ENCODE results near the gene KIFC1.
"Not testable (repeated sequence)": the region's sequence is repeated elsewhere in the genome, so short reads cannot be mapped to it uniquely, and the experiment has no call there.

The KIFC1 gene

DNA sequence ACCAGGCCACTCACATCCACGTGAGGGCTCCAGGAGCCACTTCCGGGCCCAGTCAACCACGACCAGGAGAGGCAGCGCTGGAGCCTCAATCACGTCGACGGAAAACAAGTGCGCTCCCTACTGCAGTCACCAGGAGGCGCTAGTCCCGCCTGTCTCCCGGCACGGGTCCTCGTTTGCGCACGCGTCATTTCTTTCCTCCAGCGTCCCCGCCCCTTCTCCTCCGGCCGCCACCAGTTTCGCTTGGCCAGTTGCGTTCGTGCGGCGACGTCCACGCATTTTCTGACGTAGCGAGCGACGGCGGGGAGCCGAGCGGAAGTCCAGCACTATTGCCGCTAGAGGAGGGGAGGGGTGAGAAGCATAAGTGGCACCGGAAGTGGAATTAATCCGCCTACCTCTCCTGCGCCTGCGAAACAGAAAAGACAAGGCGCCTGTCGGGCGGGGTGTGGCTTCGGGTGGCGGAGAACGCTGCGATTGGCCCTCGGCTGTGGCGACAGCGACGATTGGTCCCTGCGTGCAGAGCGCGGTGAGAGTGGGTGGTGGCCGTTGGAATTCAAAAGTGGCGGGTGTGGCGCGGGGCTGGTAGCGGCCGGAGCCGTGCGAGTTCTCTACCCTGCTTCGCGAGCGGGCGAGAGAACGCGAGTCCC is at the start of gene KIFC1:
TSS of gene KIFC1 (plus strand) at position 546 of the 644 bp plus-strand sequence. CDS start 163 bp downstream, outside the sequence.
- peak; percentile 100 for DNase-seq

GRCh38 chr6:33343606-33343952 is 48.0 kb upstream of the KIFC1 start:
- not testable (repeated sequence) for DNase-seq

GRCh38 chr6:33343953-33344611 is 47.5 kb upstream of the KIFC1 start:
- no peak for DNase-seq

DNA sequence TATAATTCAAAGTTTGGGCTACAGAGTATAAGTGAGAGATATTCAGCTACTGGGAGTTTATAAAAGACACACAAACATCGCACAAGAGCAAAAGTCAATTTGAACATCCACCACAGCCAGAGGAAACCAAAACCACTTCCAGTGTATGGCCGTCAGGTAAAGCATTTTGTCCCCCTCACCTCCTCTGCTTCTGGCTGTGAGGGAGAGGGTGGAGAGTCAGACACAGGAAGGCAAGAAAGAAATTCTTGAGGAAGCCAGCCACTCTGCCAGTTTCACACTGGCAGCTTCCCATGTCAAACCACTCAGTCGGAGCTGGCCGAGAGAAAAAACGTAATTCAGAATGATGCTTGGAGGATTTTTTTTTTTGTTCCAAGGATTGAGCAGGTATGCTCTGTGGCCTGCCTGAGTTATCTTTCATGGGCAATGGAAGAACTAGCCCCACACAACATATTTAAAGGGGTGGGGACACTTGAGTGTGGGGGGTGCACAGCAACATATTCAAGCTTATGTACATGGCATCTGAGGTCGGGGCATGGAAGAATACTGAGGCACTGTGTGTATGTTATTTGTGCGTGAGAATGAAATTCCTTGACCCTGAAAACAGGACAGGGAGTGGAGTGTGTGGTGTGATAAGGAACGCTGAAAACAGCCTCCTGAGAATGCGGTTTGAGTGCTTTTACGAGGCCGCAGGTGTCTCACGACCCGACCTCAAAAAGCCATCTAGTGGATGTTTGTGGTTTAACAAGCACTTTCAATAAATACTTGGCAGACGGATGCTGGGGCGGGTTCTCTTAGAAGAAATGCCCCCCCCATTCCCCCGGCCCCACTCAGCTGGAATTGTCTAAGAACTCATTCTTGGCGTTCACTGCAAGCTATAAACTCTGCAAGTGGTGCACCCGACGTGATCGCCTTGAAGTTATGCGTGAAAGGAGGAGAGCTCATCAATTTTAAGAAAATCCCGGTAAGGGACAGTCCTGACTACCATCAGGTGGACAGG is 46.6 kb upstream of the KIFC1 start:
- DNase-seq = peak; percentile 93

- DNase-seq = not testable (repeated sequence)
These were observed 44.7 kb upstream of the KIFC1 start for GRCh38 chr6:33346972-33347371.

GRCh38 chr6:33347816-33348215 is 43.8 kb upstream of the KIFC1 start:
- DNase-seq = no peak

- DNase-seq = not testable (repeated sequence)
These were observed 35.8 kb upstream of the KIFC1 start for GRCh38 chr6:33355860-33356259.

DNA sequence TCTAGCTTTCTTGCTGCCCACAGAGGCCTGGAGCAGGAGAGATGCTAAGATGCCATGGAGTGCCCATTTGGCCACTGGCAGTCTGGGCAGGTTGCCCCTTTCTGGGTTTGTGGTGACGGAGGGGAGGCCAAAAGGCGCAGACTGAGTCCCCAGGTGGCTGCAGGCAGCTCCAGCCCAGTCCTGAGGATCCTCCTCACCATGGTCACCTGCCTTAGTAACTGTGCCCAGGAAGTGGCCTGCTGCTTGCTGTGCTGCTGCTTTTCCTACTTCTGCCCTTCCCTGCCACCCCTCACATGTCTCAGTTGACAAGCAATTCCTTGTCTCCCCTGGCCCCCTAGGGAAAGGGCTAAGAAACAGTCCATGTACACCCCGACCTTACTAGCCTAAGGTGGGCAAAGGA is 35.3 kb upstream of the KIFC1 start:
- no peak for DNase-seq

GRCh38 chr6:33357160-33357871 is 34.3 kb upstream of the KIFC1 start:
- not testable (repeated sequence) for DNase-seq

GRCh38 chr6:33359331-33359730 is 32.3 kb upstream of the KIFC1 start:
- DNase-seq = no peak

- DNase-seq = not testable (repeated sequence)
These were observed 28.1 kb upstream of the KIFC1 start for GRCh38 chr6:33363486-33363885.

DNA sequence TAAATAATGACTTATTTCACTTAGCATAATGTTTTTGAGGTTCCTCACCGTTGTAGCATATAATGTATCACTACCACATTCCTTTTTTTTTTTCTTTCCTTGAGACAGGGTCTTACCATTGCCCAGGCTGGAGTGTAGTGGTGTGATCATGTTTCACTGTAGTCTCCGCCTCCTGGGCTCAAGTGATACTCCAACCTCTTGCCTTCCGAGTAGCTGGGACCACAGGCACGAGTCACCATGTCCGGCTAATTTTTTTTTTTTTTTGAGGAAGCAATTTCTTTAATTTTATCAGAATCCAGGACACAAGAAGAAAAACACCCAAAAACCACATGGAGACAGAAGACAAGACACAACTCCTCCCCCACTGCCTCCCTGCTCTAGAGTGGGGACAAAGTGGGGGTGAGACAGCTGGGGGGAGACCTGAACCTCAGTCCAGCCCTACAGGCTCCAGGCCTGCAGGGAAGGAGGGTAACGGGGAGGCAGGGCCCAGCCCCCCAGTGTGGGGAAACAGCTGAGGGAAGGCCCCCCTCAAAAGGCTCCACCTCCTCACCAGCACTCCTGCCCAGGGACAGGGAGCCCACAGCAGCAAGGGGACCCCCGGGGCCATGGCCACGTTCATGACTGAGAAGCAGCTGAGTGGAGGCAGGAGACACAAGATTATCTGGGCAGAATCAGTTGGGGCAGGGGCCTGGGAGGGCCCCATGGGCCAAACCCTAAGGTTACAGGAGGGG is 27.0 kb upstream of the KIFC1 start:
- DNase-seq = peak; percentile 87

DNA sequence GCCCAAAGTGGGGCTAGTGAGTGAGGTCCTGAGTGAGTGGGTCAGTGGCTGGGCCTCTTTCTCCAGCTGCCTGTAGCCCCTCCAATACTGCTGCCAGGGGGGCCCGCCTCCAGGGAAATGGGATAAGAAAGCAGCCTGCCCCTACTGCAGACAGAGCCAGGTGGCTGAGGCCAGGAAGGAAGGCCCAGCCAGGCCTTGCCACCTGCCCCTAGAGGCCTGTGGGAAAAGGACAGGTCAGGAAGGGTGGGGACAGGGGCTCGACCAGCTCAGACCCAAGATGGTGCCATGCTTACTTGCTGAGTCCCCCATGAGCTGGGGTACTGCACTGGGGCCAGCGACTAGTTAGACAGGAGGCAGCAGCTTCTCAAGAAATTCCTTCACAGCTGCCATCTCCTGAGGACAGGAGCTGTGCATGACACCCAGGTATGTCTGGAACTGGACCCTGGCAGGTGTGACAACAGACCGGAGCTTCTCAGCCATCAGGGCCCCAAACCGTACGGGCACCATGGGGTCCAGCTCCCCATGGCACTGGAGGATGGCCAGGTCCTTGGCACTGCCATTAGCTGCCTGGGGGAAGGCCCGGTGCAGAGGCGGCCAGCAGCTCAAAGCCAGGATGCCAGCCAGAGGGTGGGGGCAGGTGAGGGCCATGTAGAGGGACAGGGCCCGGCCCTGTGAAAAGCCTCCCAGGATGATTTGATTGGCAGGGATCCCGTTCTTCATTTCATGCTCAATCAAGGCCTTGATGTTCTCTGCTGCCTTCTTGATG is 26.2 kb upstream of the KIFC1 start:
- peak; percentile 58 for DNase-seq

DNA sequence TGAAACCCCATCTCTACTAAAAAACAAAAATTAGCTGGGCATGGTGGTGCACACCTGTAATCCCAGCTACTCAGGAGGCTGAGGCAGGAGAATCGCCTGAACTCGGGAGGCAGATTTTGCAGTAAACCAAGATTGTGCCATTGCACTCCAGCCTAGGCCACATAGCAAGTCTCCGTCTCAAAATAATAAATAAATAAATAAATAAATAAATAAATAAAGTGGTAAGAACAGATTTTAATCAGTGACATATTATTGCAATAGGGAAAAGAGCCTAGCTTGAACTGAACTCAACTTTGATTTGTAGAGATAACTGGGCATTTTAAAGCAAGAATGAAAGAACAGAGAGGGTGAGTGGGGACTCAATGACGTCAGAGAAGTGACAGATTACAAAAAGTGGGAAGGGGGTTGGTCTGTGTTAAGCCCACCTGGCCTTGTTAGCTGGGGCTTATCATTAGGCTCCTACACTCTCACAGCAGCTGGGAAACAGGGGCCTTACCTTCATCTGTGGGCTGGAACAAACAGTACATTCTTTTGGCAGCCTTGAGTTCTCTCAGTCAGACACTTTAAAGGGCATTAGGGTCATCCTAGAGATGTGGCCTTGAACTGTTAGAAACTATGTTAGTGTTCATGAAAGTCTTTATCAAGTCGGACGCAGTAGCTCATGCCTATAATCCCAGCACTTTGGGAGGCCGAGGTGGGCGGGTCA is 24.5 kb upstream of the KIFC1 start:
- no peak for DNase-seq

DNA sequence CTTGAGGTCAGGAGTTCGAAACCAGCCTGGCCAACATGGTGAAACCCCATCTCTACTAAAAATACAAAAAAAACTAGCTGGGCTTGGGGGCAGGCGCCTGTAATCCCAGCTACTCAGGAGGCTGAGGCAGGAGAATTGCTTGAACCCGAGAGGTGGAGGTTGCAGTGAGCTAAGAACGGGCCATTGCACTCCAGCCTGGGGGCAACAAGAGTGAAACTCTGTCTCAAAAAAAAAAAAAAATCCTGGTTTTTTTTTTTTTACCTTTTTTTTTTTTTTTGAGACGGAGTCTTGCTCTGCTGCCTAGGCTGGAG is 24.0 kb upstream of the KIFC1 start:
- DNase-seq = not testable (repeated sequence)

DNA sequence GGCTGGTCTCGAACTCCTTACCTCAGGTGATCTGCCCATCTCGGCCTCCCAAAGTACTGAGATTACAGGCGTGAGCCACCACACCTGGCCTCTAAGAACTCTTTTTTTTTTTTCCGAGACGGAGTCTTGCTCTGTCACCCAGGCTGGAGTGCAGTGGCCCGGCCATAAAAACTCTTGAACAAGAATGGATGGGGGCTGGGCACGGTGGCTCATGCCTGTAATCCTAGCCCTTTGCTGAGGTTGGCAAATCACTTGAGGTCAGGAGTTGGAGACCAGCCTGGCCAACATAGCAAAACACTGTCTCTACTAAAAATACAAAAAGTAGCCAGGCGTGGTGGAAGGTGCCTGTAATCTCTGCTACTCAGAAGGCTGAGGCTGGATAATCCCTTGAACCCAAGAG is 19.7 kb upstream of the KIFC1 start:
- not testable (repeated sequence) for DNase-seq

DNA sequence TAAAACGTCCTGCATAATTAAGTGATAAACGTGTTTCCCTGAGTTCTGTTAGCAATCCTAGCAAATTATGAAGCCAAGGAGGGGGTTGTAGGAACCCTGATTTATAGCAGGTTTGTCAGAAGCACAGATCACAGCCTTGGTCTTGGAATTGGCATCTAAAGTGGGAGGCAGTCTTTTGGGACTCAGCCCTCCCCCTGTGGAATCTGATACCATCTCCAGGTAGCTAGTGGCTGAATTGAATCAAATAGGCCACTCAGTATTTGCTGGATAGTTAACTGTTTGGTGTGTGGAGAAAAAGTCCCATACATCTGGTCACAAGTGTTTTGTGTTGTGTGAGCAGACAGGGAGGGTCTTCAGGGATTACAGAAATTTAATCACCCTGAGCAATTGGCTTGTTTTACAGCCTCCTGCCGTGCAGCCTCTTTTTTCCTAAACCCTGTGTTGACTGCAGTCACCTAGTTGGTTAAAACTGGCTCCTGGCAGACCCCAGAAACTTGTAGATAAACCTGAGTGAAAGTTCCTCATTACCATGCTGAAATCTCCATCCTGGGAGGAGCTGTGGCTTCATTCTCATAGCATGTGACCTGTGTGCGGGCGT is 19.0 kb upstream of the KIFC1 start:
- no peak for DNase-seq

DNA sequence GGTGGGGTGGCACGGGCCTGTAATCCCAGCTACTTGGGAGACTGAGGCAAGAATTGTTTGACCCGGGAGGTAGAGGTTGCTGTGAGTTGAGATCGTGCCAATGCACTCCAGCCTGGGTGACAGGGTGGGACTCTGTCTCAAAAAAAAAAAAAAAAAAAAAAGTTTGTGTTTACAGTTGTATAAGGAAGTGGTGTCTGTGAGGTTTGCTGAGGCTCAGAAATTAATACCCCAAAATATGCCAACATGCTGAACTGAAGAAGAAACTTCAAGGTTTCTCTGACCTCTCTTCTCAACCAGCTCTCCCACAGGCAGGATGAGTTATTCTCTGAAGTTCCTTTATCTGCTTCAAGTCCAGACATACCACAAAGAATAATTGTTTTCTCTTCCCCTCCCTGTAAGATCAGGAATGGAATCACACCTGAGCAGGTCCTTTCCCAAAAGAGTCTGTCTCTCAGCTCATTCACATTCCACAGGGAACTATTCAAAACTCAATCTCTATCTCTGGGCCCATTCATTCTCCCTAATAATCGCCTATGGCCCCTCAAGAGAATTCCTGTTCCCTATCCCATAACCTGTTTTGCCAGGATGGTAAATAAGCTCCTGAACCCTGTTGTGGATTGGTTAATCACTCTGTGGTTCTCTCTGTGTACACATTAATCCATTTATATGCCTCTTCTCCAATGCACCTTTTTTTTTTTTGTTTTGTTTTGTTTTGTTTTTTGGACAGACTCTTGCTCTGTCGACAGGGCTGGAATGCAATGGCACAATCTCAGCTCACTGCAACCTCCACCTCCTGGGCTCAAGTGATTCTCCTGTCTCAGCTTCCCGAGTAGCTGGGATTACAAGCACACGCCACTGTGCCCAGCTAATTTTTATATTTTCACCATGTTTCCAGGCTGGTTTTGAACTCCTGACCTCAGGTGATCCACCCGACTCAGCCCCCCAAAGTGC is 17.4 kb upstream of the KIFC1 start:
- no peak for DNase-seq

DNA sequence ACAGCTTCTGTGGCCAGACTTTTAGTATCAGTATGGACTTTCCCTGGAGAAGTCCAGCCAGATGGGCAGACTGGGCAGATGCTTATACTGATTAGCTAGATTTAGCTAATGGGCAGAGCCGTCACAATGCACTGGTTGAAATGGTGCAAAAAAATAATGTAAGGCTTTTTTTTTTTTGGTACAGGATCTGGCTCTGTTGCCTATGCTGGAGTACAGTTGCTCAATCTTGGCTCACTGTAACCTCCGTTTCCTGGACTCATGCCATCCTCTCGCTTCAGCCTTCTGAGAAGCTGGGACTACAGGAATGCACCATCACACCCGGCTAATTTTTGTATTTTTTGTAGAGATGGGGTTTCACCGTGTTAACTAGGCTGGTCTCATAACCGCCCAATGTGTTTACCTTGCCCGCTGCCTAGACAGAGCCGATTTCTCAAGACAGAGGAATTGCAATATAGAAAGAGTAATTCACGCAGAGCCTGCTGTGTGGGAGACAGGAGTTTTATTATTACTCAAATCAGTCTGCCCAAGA is 16.4 kb upstream of the KIFC1 start:
- DNase-seq = no peak
